ENCODE measurements around the gene GOLGA6D. TPM values are rescaled to one million over a fixed set of nuclear protein-coding genes. Genes with fewer than 3 reads are reported as not detected.
"Not testable (repeated sequence)": the region's sequence is repeated elsewhere in the genome, so short reads cannot be mapped to it uniquely, and the experiment has no call there.

The GOLGA6D gene, protein sequence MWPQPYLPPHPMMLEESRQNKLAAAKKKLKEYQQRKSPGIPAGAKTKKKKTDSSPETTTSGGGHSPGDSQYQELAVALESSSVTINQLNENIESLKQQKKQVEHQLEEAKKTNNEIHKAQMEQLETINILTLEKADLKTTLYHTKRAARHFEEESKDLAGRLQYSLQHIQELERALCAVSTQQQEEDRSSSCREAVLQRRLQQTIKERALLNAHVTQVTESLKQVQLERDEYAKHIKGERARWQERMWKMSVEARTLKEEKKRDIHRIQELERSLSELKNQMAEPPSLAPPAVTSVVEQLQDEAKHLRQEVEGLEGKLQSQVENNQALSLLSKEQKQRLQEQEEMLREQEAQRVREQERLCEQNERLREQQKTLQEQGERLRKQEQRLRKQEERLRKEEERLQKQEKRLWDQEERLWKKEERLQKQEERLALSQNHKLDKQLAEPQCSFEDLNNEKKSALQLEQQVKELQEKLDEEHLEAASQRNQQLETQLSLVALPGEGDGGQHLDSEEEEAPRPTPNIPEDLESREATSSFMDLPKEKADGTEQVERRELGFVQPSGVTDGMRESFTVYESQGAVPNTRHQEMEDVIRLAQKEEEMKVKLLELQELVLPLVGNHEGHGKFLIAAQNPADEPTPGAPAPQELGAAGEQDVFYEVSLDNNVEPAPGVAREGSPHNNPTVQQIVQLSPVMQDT
- polyA plus RNA-seq (2013, experiment 1 of 2): 0.18 TPM
- 0.17 TPM for polyA plus RNA-seq (2013, experiment 2 of 2)

DNA sequence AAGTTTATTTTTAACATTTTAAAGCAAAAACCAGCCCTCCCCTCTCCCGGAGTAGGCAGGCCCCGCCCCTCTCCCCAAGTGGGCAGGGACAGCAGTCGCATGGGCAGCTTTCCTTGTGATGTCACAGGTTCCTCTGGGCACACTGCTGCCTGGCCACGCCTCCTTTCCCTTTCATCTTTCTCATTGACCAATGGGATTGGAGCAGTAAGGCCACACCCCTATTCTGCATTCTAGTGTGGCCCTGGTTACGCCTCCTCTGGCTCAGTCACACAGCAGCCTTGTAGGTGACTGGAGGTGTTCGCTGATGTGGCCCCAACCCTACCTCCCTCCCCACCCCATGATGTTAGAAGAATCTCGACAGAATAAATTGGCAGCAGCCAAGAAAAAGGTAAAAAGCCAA is at the start of gene GOLGA6D:
Gene GOLGA6D (plus strand): TSS at position 264 of the 400 bp plus-strand sequence. CDS start 41 bp downstream, at position 305.
- not testable (repeated sequence) for DNase-seq; H3K4me1 ChIP-seq (ENCODE audit: control insufficient read depth, low read depth, low read length); H3K4me2 ChIP-seq (ENCODE audit: low read length); H3K18ac ChIP-seq (ENCODE audit: low read length); H3K56ac ChIP-seq (ENCODE audit: low read length); H3K79me1 ChIP-seq (ENCODE audit: low read length); H2BK5ac ChIP-seq (ENCODE audit: low read length); H3K79me2 ChIP-seq (ENCODE audit: control insufficient read depth, insufficient read depth, low read length); H4K8ac ChIP-seq (ENCODE audit: low read depth, low read length); H3K4me3 ChIP-seq (ENCODE audit: low read length); H3K27ac ChIP-seq (ENCODE audit: low read depth, low read length); H3K4ac ChIP-seq (ENCODE audit: low read depth, low read length); H3K36me3 ChIP-seq (ENCODE audit: control insufficient read depth, insufficient read depth, low read length); H3K9ac ChIP-seq (ENCODE audit: low read length); H3K27me3 ChIP-seq (ENCODE audit: insufficient read depth, low read length, poor library complexity); H4K5ac ChIP-seq (ENCODE audit: low read length); H2AK5ac ChIP-seq (ENCODE audit: low read length); H3K23ac ChIP-seq (ENCODE audit: low read length); H2BK15ac ChIP-seq (replicated peaks; ENCODE audit: low read depth); H2BK120ac ChIP-seq (ENCODE audit: low read depth, low read length)
- no CpG with 5 or more reads among the region's 7 CpGs for WGBS (ENCODE audit: extremely low coverage, insufficient coverage, low lambda C conversion rate)

DNA sequence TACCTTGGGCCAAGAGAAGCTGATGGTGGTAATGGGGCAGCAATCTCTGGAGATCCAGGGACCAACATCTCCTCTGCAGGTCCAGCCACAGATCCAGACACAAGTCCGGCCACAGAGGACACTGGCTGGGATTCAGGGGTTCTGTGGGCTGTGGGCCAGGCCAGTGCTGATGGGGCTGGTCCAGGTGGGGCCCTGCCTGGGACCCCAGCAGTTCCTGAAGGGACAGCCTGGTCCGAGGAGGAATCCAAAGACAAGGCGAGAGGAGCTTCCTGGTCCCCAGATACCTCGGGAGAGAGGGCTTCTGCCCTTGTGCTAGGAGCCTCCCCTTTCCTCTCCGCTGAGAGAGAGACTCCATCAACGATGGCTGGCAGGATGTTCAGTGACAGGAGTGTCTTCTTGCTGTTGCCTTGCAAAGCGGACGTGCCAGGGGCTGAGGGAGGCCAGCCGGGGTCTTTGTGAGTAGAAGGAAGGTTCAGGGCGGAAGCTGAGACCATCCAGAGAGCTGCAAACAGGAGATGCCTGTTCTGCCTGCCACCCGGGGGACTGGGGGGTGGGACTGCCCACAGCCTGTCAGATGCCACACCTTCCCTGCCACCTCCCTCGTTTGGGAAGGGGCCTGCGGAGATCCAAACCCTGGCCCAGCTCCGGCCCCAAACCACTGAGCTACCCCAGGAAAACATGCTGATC is 49.0 kb upstream of the GOLGA6D start:
- H3K27me3 ChIP-seq (ENCODE audit: insufficient read depth, low read length, poor library complexity): no peaks in the 10 kb centered on the region
- no peak for DNase-seq
- H3K4me2 ChIP-seq (ENCODE audit: low read length): no peak overlapping the region
- no peak overlapping the region for H3K18ac ChIP-seq (ENCODE audit: low read length)
- no CpG with 5 or more reads among the region's 14 CpGs for WGBS (ENCODE audit: extremely low coverage, insufficient coverage, low lambda C conversion rate)
- H3K79me2 ChIP-seq (ENCODE audit: control insufficient read depth, insufficient read depth, low read length): no peaks in the 10 kb centered on the region
- H3K4me1 ChIP-seq (ENCODE audit: control insufficient read depth, low read depth, low read length): no peaks in the 10 kb centered on the region
- no peak overlapping the region for H4K8ac ChIP-seq (ENCODE audit: low read depth, low read length)
- H3K4me3 ChIP-seq (ENCODE audit: low read length): no peak overlapping the region
- H4K5ac ChIP-seq (ENCODE audit: low read length): no peak overlapping the region
- H2BK120ac ChIP-seq (ENCODE audit: low read depth, low read length): no peak overlapping the region
- no peaks in the 10 kb centered on the region for H3K36me3 ChIP-seq (ENCODE audit: control insufficient read depth, insufficient read depth, low read length)
- no peak overlapping the region for H3K56ac ChIP-seq (ENCODE audit: low read length)
- H2AK5ac ChIP-seq (ENCODE audit: low read length): no peak overlapping the region
- H3K79me1 ChIP-seq (ENCODE audit: low read length): no peaks in the 10 kb centered on the region
- H2BK15ac ChIP-seq (replicated peaks; ENCODE audit: low read depth): no peak overlapping the region
- no peak overlapping the region for H3K27ac ChIP-seq (ENCODE audit: low read depth, low read length)
- no peak overlapping the region for H3K23ac ChIP-seq (ENCODE audit: low read length)
- H3K4ac ChIP-seq (ENCODE audit: low read depth, low read length): no peak overlapping the region
- H2BK5ac ChIP-seq (ENCODE audit: low read length): no peak overlapping the region
- no peak overlapping the region for H3K9ac ChIP-seq (ENCODE audit: low read length)

DNA sequence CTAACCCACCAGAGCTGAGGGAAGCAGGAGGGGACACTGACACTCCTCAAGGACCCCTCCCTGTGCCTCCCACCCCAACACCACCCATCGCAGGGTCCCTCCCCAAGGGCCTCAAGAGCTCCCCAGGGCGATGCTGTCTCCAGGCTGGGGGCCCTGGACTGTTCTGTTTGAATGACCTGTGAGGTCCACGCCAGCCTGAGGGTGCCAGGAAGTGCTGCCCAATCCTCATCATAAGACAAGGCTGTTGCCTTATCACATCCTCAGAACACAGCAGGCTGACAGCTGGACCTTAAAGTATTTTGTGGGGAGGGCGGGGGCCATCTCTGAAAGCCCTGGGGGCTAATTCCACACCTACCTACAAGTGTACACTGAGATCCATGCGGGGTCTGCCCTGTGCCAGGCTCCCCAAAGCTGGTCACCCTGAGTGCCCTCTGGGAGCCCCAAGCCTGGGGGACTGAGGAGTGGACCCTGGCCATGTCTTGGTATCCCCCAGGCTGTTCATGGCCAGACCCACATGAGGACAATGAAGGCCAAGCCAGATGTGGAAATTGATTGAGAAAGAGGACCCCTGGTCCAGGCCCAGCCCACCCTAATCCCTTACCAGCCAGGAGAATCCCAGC is 48.3 kb upstream of the GOLGA6D start:
- Histone ChIP-seq H4K8ac (ENCODE audit: low read depth, low read length) (no peak overlapping the region), H2AK5ac (ENCODE audit: low read length) (no peak overlapping the region), H4K5ac (ENCODE audit: low read length) (no peak overlapping the region), H3K4me1 (ENCODE audit: control insufficient read depth, low read depth, low read length) (no peaks in the 10 kb centered on the region), H3K23ac (ENCODE audit: low read length) (no peak overlapping the region), H3K79me1 (ENCODE audit: low read length) (no peaks in the 10 kb centered on the region), H3K36me3 (ENCODE audit: control insufficient read depth, insufficient read depth, low read length) (no peaks in the 10 kb centered on the region), H3K27ac (ENCODE audit: low read depth, low read length) (no peak overlapping the region), H3K18ac (ENCODE audit: low read length) (no peak overlapping the region), H2BK15ac (replicated peaks; ENCODE audit: low read depth) (no peak overlapping the region), H3K4me3 (ENCODE audit: low read length) (no peak overlapping the region), H3K4ac (ENCODE audit: low read depth, low read length) (no peak overlapping the region), H3K27me3 (ENCODE audit: insufficient read depth, low read length, poor library complexity) (no peaks in the 10 kb centered on the region), H3K56ac (ENCODE audit: low read length) (no peak overlapping the region), H3K4me2 (ENCODE audit: low read length) (no peak overlapping the region), H2BK120ac (ENCODE audit: low read depth, low read length) (no peak overlapping the region), H3K79me2 (ENCODE audit: control insufficient read depth, insufficient read depth, low read length) (no peaks in the 10 kb centered on the region), H3K9ac (ENCODE audit: low read length) (no peak overlapping the region), H2BK5ac (ENCODE audit: low read length) (no peak overlapping the region)
- DNase-seq: no peak
- WGBS (ENCODE audit: extremely low coverage, insufficient coverage, low lambda C conversion rate): no CpG with 5 or more reads among the region's 5 CpGs

DNA sequence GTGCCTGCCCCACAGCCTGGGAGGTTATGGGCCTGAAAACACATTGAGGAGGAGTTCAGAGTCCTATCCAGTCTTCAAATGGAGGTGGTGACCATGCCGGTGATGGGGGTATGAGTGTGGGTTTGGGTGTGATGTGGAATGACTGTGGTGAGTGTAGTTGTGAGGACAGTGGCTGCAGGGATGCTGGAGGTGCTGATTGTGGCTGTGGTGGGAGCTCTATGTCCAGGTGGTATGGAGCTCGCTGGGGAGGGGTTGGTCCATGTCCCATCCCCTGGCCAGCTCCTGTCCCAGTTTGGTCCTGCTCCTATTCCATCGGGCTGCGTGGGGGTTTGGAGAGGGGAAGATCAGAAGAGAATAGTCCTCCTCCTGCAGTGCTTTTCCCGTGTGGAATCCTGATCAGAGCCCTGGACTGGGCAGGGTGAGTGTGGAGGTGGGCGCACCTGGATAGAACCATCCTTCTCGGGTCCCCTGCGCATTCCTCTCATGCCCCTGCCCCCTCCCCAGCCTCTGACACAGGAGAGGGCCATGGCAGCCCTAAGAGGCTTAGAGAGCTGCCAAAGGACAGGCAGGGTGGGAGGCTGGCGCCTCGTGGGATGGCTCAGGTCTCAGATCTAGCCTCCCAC is 47.5 kb upstream of the GOLGA6D start:
- H2BK5ac ChIP-seq (ENCODE audit: low read length): no peak overlapping the region
- no peak overlapping the region for H3K4me3 ChIP-seq (ENCODE audit: low read length)
- H3K79me1 ChIP-seq (ENCODE audit: low read length): no peaks in the 10 kb centered on the region
- no peak overlapping the region for H2BK120ac ChIP-seq (ENCODE audit: low read depth, low read length)
- no peak overlapping the region for H3K23ac ChIP-seq (ENCODE audit: low read length)
- no peak overlapping the region for H2AK5ac ChIP-seq (ENCODE audit: low read length)
- no peaks in the 10 kb centered on the region for H3K79me2 ChIP-seq (ENCODE audit: control insufficient read depth, insufficient read depth, low read length)
- H3K27me3 ChIP-seq (ENCODE audit: insufficient read depth, low read length, poor library complexity): no peaks in the 10 kb centered on the region
- no peak overlapping the region for H3K18ac ChIP-seq (ENCODE audit: low read length)
- DNase-seq: no peak
- H4K5ac ChIP-seq (ENCODE audit: low read length): no peak overlapping the region
- H3K9ac ChIP-seq (ENCODE audit: low read length): no peak overlapping the region
- no CpG with 5 or more reads among the region's 10 CpGs for WGBS (ENCODE audit: extremely low coverage, insufficient coverage, low lambda C conversion rate)
- H3K4ac ChIP-seq (ENCODE audit: low read depth, low read length): no peak overlapping the region
- no peaks in the 10 kb centered on the region for H3K4me1 ChIP-seq (ENCODE audit: control insufficient read depth, low read depth, low read length)
- no peak overlapping the region for H3K27ac ChIP-seq (ENCODE audit: low read depth, low read length)
- no peak overlapping the region for H2BK15ac ChIP-seq (replicated peaks; ENCODE audit: low read depth)
- H4K8ac ChIP-seq (ENCODE audit: low read depth, low read length): no peak overlapping the region
- H3K4me2 ChIP-seq (ENCODE audit: low read length): no peak overlapping the region
- H3K36me3 ChIP-seq (ENCODE audit: control insufficient read depth, insufficient read depth, low read length): no peaks in the 10 kb centered on the region
- H3K56ac ChIP-seq (ENCODE audit: low read length): no peak overlapping the region
